ENCODE data around the gene SOX1. TPM values are rescaled to one million over a fixed set of nuclear protein-coding genes. Genes with fewer than 3 reads are reported as not detected.

The SOX1 gene
- total RNA-seq, 3 donors from 2014 or later (not counting 1 experiment from before 2014, with no cell fraction given) = not detected

- Histone ChIP-seq H3K27ac (ENCODE audit: low read length) (no peak overlapping the region), H3K9me3 (ENCODE audit: control insufficient read depth, insufficient read depth, low read length) (no peaks in the 10 kb centered on the region), H3K4me1 (ENCODE audit: control insufficient read depth, insufficient read depth, low read length) (no peaks in the 10 kb centered on the region), H3K36me3 (ENCODE audit: control insufficient read depth, insufficient read depth, low read length) (no peaks in the 10 kb centered on the region), H3K27me3 (ENCODE audit: control insufficient read depth, insufficient read depth, low read length) (peaks cover 19% of the 10 kb centered on the region), H3K4me3 (ENCODE audit: low read length) (no peak overlapping the region)
- DNase-seq (no peak), ATAC-seq (peak in 1 of 3 donors; percentile 22)
- no peak overlapping the region for H3K4me3 Mint-ChIP-seq
- H3K27ac Mint-ChIP-seq = no peak overlapping the region
- WGBS (ENCODE audit: insufficient coverage) = 23% methylated on average over 16 of the region's 16 CpGs
- H3K4me1 Mint-ChIP-seq = no peaks in the 10 kb centered on the region
- TF ChIP-seq, protein P1, sequence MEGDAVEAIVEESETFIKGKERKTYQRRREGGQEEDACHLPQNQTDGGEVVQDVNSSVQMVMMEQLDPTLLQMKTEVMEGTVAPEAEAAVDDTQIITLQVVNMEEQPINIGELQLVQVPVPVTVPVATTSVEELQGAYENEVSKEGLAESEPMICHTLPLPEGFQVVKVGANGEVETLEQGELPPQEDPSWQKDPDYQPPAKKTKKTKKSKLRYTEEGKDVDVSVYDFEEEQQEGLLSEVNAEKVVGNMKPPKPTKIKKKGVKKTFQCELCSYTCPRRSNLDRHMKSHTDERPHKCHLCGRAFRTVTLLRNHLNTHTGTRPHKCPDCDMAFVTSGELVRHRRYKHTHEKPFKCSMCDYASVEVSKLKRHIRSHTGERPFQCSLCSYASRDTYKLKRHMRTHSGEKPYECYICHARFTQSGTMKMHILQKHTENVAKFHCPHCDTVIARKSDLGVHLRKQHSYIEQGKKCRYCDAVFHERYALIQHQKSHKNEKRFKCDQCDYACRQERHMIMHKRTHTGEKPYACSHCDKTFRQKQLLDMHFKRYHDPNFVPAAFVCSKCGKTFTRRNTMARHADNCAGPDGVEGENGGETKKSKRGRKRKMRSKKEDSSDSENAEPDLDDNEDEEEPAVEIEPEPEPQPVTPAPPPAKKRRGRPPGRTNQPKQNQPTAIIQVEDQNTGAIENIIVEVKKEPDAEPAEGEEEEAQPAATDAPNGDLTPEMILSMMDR (IDR thresholded peaks at IDR 0.05) = no peak
- H3K9me3 Mint-ChIP-seq = no peaks in the 10 kb centered on the region
- H3K27me3 Mint-ChIP-seq (ENCODE audit: low read depth in 2 of 2) = peaks cover 32 to 43% of the 10 kb centered on the region in 2 donors
- no peaks in the 10 kb centered on the region for H3K36me3 Mint-ChIP-seq
- intact Hi-C loops (cut with micrococcal nuclease) = no loop called here
Measured at GRCh38 chr13:112078216-112078615, 11.3 kb downstream of the SOX1 start.

DNA sequence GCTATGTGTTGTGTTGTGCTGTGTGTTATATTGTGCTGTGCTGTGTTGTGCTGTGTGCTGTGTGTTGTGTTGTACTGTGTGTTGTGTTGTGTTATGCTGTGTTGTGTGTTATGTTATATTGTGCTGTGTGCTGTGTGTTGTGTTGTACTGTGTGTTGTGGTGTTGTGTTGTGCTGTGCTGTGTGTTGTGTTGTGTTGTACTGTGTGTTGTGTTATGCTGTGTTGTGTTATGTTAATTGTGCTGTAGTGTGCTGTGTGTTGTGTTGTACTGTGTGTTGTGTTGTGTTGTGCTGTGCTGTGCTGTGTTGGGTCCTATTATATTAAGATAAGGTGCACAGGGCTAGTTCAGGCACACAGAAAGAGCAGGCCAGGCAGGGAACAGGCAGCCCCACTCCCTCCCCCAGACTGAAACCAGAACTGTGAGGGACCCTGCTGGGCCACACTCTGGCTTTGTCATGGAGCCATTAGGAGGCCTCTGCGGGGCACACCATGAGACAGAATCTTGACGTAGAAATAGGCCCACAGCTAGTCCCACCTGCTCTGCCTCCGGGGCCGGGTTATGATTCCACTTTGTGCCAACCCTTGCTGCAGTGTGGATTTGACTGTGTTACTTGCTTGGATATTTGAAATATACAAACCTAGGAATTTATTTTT lies 12.1 kb downstream of the SOX1 start:
- Mint-ChIP-seq H3K27ac (no peak overlapping the region), H3K9me3 (peaks cover 0 to 2% of the 10 kb centered on the region in 2 donors), H3K36me3 (peaks cover 5% of the 10 kb centered on the region), H3K27me3 (ENCODE audit: low read depth in 2 of 2) (peaks cover 25 to 42% of the 10 kb centered on the region in 2 donors), H3K4me3 (no peak overlapping the region), H3K4me1 (no peaks in the 10 kb centered on the region)
- H3K4me3 ChIP-seq (ENCODE audit: low read length) = no peak overlapping the region
- no peaks in the 10 kb centered on the region for H3K4me1 ChIP-seq (ENCODE audit: control insufficient read depth, insufficient read depth, low read length)
- H3K9me3 ChIP-seq (ENCODE audit: control insufficient read depth, insufficient read depth, low read length) = peaks cover 3% of the 10 kb centered on the region
- TF ChIP-seq, protein P1 (IDR thresholded peaks at IDR 0.05) = no peak
- H3K27ac ChIP-seq (ENCODE audit: low read length) = no peak overlapping the region
- ATAC-seq (no peak), DNase-seq (no peak)
- WGBS (ENCODE audit: insufficient coverage) = 48% methylated on average over 4 of the region's 4 CpGs
- intact Hi-C loops (cut with micrococcal nuclease) = no loop called here
- peaks cover 17% of the 10 kb centered on the region for H3K27me3 ChIP-seq (ENCODE audit: control insufficient read depth, insufficient read depth, low read length)
- no peaks in the 10 kb centered on the region for H3K36me3 ChIP-seq (ENCODE audit: control insufficient read depth, insufficient read depth, low read length)

GRCh38 chr13:112079696-112080095 lies 12.7 kb downstream of the SOX1 start:
- H3K4me1 Mint-ChIP-seq = no peaks in the 10 kb centered on the region
- no peaks in the 10 kb centered on the region for H3K36me3 ChIP-seq (ENCODE audit: control insufficient read depth, insufficient read depth, low read length)
- H3K9me3 Mint-ChIP-seq = peaks cover 0 to 5% of the 10 kb centered on the region in 2 donors
- H3K27ac Mint-ChIP-seq = no peak overlapping the region
- no peak overlapping the region for H3K27ac ChIP-seq (ENCODE audit: low read length)
- no peak overlapping the region for H3K4me3 ChIP-seq (ENCODE audit: low read length)
- H3K4me3 Mint-ChIP-seq = no peak overlapping the region
- WGBS (ENCODE audit: insufficient coverage) = 63% methylated on average over 6 of the region's 6 CpGs
- H3K27me3 Mint-ChIP-seq (ENCODE audit: low read depth in 2 of 2) = peaks cover 22 to 42% of the 10 kb centered on the region in 2 donors
- intact Hi-C loops (cut with micrococcal nuclease) = no loop called here
- peaks cover 11% of the 10 kb centered on the region for H3K36me3 Mint-ChIP-seq
- DNase-seq (no peak), ATAC-seq (no peak)
- TF ChIP-seq, protein P1 (IDR thresholded peaks at IDR 0.05) = no peak
- no peaks in the 10 kb centered on the region for H3K4me1 ChIP-seq (ENCODE audit: control insufficient read depth, insufficient read depth, low read length)
- peaks cover 12% of the 10 kb centered on the region for H3K27me3 ChIP-seq (ENCODE audit: control insufficient read depth, insufficient read depth, low read length)
- peaks cover 3% of the 10 kb centered on the region for H3K9me3 ChIP-seq (ENCODE audit: control insufficient read depth, insufficient read depth, low read length)

DNA sequence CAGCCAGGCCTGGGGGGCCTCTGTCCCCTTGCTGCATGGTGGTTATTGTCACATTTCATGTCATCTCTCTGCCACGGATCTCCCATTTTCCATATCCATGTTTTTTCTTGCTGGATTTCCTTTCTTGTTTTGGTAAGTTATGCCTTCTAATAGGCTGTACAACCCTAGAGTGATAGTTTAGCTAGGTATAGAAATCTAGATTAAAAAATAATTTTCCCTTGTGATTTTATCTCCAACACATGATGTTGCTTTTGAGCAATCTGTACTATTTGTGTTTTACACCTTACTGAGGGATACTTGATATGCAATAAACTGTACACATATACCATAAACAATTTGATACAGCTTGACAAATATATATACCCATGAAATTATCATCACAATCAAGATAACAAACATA lies 17.0 kb downstream of the SOX1 start:
- H3K27me3 ChIP-seq (ENCODE audit: control insufficient read depth, insufficient read depth, low read length) = no peaks in the 10 kb centered on the region
- Mint-ChIP-seq H3K36me3 (peaks cover 18% of the 10 kb centered on the region), H3K27me3 (ENCODE audit: low read depth in 2 of 2) (peaks cover 12 to 31% of the 10 kb centered on the region in 2 donors), H3K9me3 (peaks cover 3 to 7% of the 10 kb centered on the region in 2 donors), H3K27ac (no peak overlapping the region), H3K4me1 (no peaks in the 10 kb centered on the region), H3K4me3 (no peak overlapping the region)
- no peaks in the 10 kb centered on the region for H3K36me3 ChIP-seq (ENCODE audit: control insufficient read depth, insufficient read depth, low read length)
- ATAC-seq (no peak), DNase-seq (no peak)
- peaks cover 9% of the 10 kb centered on the region for H3K9me3 ChIP-seq (ENCODE audit: control insufficient read depth, insufficient read depth, low read length)
- TF ChIP-seq, protein P1 (IDR thresholded peaks at IDR 0.05) = no peak
- intact Hi-C loops (cut with micrococcal nuclease) = no loop called here
- H3K4me1 ChIP-seq (ENCODE audit: control insufficient read depth, insufficient read depth, low read length) = no peaks in the 10 kb centered on the region
- WGBS (ENCODE audit: insufficient coverage) = 100% methylated on average over 1 of the region's 1 CpG
- no peak overlapping the region for H3K27ac ChIP-seq (ENCODE audit: low read length)
- H3K4me3 ChIP-seq (ENCODE audit: low read length) = no peak overlapping the region
